ENCODE data around the gene UMOD.

Gene UMOD

DNA sequence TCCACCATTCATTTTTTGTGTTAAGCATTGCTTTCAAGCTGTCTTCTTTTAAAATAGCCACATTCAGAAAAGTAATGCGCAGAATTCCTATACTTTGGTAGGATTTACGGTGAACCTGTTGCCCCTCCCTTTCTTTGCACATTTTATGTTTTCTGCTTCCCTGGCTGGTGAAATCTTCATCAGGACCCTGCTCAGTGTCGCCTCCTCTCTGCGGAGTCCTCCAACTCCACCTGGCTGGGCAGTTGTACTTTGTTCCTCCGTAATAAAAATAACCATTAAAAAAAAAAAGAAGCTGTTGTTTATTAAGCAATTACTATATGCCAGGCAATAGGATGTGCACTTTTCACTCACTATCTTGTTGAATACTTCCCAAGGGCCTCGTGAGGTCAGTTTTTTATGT lies 2.9 kb downstream of the UMOD start:
- Histone ChIP-seq H3K27me3 (ENCODE audit: insufficient read depth, low read length) (no peaks in the 10 kb centered on the region), H3K9me3 (ENCODE audit: low read length) (no peaks in the 10 kb centered on the region), H3K4me1 (ENCODE audit: insufficient read depth, low read length) (no peaks in the 10 kb centered on the region), H2AFZ (ENCODE audit: low read depth, low read length) (no peak overlapping the region), H3K4me3 (ENCODE audit: low read length) (no peak overlapping the region), H3K36me3 (ENCODE audit: insufficient read depth, low read length) (no peaks in the 10 kb centered on the region)

GRCh38 chr16:20348365-20349185 lies 3.9 kb downstream of the UMOD start:
- no peaks in the 10 kb centered on the region for H3K4me1 ChIP-seq (ENCODE audit: insufficient read depth, low read length)
- H3K4me3 ChIP-seq (ENCODE audit: low read length) = no peak overlapping the region

GRCh38 chr16:20347666-20348364 lies 4.7 kb downstream of the UMOD start:
- no peaks in the 10 kb centered on the region for H3K27me3 ChIP-seq (ENCODE audit: insufficient read depth, low read length)
- H3K4me1 ChIP-seq (ENCODE audit: insufficient read depth, low read length) = no peaks in the 10 kb centered on the region
- H2AFZ ChIP-seq (ENCODE audit: low read depth, low read length) = no peak overlapping the region
- H3K9me3 ChIP-seq (ENCODE audit: low read length) = no peaks in the 10 kb centered on the region
- no peaks in the 10 kb centered on the region for H3K36me3 ChIP-seq (ENCODE audit: insufficient read depth, low read length)
- H3K4me3 ChIP-seq (ENCODE audit: low read length) = no peak overlapping the region

More at GRCh38 chr16:20348365-20349185, 3.9 kb downstream of the UMOD start:
- H3K36me3 ChIP-seq (ENCODE audit: insufficient read depth, low read length) = no peaks in the 10 kb centered on the region
- no peaks in the 10 kb centered on the region for H3K9me3 ChIP-seq (ENCODE audit: low read length)
- H2AFZ ChIP-seq (ENCODE audit: low read depth, low read length) = no peak overlapping the region
- H3K27me3 ChIP-seq (ENCODE audit: insufficient read depth, low read length) = no peaks in the 10 kb centered on the region

DNA sequence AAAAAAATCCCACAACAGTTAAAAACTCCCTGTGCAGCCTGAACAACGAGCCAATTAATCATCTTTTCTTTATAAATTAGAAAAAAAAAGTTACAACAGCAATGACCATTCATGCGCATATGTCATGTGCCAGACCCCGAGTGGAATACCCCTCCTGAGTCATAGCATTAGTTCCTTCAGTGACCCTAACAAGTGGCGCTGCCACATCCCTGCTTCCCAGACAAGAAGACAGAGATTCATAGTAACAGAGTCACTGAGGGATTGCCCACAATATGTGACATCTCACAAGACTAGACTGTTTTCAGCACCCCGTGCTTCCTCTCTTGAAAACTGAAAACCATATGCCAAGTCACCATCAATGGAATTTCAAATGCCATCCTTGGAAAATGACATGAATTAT lies 7.9 kb downstream of the UMOD start:
- no peak overlapping the region for H2AFZ ChIP-seq (ENCODE audit: low read depth, low read length)
- no peaks in the 10 kb centered on the region for H3K4me1 ChIP-seq (ENCODE audit: insufficient read depth, low read length)
- H3K27me3 ChIP-seq (ENCODE audit: insufficient read depth, low read length) = no peaks in the 10 kb centered on the region
- H3K4me3 ChIP-seq (ENCODE audit: low read length) = no peak overlapping the region
- no peaks in the 10 kb centered on the region for H3K9me3 ChIP-seq (ENCODE audit: low read length)
- no peaks in the 10 kb centered on the region for H3K36me3 ChIP-seq (ENCODE audit: insufficient read depth, low read length)

- H3K27me3 ChIP-seq (ENCODE audit: insufficient read depth, low read length) = no peaks in the 10 kb centered on the region
- H3K4me1 ChIP-seq (ENCODE audit: insufficient read depth, low read length) = no peaks in the 10 kb centered on the region
- no peaks in the 10 kb centered on the region for H3K9me3 ChIP-seq (ENCODE audit: low read length)
- no peaks in the 10 kb centered on the region for H3K36me3 ChIP-seq (ENCODE audit: insufficient read depth, low read length)
- no peak overlapping the region for H2AFZ ChIP-seq (ENCODE audit: low read depth, low read length)
- H3K4me3 ChIP-seq (ENCODE audit: low read length) = no peak overlapping the region
Observed at GRCh38 chr16:20339744-20340143, 12.8 kb downstream of the UMOD start.

- no peaks in the 10 kb centered on the region for H3K9me3 ChIP-seq (ENCODE audit: low read length)
Observed at GRCh38 chr16:20336955-20337354, 15.6 kb downstream of the UMOD start.

DNA sequence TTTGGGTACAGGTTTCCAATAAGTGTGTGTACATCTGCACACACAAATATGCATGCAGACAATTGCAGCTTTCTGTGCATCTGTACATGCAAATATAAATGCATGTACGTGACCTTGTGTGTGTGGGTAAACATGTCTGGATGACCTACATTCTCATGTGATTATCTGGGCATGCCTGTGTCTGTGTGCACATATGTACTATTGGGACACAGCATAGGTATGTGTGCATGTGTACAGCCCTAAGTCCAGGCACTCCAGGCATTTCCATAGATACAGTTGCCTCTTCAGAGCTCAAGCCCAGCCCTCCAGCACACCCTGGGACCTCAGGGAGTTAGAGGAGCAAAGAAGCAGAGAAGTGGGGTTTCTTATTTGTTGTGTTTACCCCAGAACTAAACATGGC lies 18.1 kb downstream of the UMOD start:
- Histone ChIP-seq H3K9me3 (ENCODE audit: low read length) (no peaks in the 10 kb centered on the region), H2AFZ (ENCODE audit: low read depth, low read length) (no peak overlapping the region), H3K36me3 (ENCODE audit: insufficient read depth, low read length) (no peaks in the 10 kb centered on the region), H3K27me3 (ENCODE audit: insufficient read depth, low read length) (no peaks in the 10 kb centered on the region), H3K4me1 (ENCODE audit: insufficient read depth, low read length) (peaks cover 2% of the 10 kb centered on the region), H3K4me3 (ENCODE audit: low read length) (no peak overlapping the region)

More at GRCh38 chr16:20336955-20337354, 15.6 kb downstream of the UMOD start:
- H3K4me3 ChIP-seq (ENCODE audit: low read length) = no peak overlapping the region
- H3K27me3 ChIP-seq (ENCODE audit: insufficient read depth, low read length) = no peaks in the 10 kb centered on the region
- no peaks in the 10 kb centered on the region for H3K36me3 ChIP-seq (ENCODE audit: insufficient read depth, low read length)
- H3K4me1 ChIP-seq (ENCODE audit: insufficient read depth, low read length) = peaks cover 2% of the 10 kb centered on the region
- no peak overlapping the region for H2AFZ ChIP-seq (ENCODE audit: low read depth, low read length)

GRCh38 chr16:20333120-20333519 lies 19.4 kb downstream of the UMOD start:
- no peak overlapping the region for H3K4me3 ChIP-seq (ENCODE audit: low read length)
- H3K27me3 ChIP-seq (ENCODE audit: insufficient read depth, low read length) = no peaks in the 10 kb centered on the region
- no peaks in the 10 kb centered on the region for H3K36me3 ChIP-seq (ENCODE audit: insufficient read depth, low read length)
- no peak overlapping the region for H2AFZ ChIP-seq (ENCODE audit: low read depth, low read length)
- peaks cover 2% of the 10 kb centered on the region for H3K4me1 ChIP-seq (ENCODE audit: insufficient read depth, low read length)
- H3K9me3 ChIP-seq (ENCODE audit: low read length) = no peaks in the 10 kb centered on the region

DNA sequence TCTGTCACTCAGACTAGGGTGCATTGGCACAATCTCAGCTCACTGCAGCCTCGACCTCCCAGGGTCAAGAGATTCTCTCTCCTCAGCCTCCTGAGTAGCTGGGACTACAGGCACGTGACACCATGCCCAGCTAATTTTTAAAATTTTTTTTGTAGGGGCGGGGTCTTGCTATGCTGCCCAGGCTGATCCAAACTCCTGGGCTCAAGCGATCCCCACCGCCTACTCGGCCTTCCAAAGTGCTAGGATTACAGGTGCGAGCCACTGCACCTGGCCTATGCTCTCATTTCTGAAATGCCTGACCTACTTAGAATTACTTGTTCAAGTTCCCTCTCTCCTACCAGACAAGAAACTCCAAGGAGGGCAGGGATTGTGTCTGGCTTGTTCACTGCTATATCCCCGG lies 20.1 kb downstream of the UMOD start:
- H3K9me3 ChIP-seq (ENCODE audit: low read length) = no peaks in the 10 kb centered on the region
- no peaks in the 10 kb centered on the region for H3K27me3 ChIP-seq (ENCODE audit: insufficient read depth, low read length)
- no peak overlapping the region for H2AFZ ChIP-seq (ENCODE audit: low read depth, low read length)
- peaks cover 2% of the 10 kb centered on the region for H3K4me1 ChIP-seq (ENCODE audit: insufficient read depth, low read length)
- no peak overlapping the region for H3K4me3 ChIP-seq (ENCODE audit: low read length)
- no peaks in the 10 kb centered on the region for H3K36me3 ChIP-seq (ENCODE audit: insufficient read depth, low read length)

DNA sequence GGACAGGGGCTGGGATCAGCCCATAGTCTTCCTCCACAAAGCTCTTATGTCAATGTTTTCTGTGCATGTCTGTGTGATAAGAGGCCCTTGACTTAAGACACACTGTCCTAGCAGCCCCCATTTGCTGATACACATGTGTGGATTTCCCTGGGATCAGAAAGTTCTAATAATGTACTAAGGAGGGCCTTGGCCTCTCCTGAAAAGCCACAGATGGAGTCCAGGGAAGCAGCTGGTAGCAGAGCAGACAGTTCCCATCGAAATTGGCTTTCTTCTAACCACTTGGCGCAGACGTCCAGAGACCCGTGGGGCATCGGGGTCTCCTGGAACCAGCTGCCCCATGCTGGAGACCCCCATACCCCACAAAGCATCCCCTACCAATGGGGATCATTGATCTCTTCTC lies 20.9 kb downstream of the UMOD start:
- Histone ChIP-seq H2AFZ (ENCODE audit: low read depth, low read length) (no peak overlapping the region), H3K27me3 (ENCODE audit: insufficient read depth, low read length) (no peaks in the 10 kb centered on the region), H3K4me3 (ENCODE audit: low read length) (no peak overlapping the region), H3K36me3 (ENCODE audit: insufficient read depth, low read length) (no peaks in the 10 kb centered on the region), H3K4me1 (ENCODE audit: insufficient read depth, low read length) (peaks cover 2% of the 10 kb centered on the region), H3K9me3 (ENCODE audit: low read length) (no peaks in the 10 kb centered on the region)

DNA sequence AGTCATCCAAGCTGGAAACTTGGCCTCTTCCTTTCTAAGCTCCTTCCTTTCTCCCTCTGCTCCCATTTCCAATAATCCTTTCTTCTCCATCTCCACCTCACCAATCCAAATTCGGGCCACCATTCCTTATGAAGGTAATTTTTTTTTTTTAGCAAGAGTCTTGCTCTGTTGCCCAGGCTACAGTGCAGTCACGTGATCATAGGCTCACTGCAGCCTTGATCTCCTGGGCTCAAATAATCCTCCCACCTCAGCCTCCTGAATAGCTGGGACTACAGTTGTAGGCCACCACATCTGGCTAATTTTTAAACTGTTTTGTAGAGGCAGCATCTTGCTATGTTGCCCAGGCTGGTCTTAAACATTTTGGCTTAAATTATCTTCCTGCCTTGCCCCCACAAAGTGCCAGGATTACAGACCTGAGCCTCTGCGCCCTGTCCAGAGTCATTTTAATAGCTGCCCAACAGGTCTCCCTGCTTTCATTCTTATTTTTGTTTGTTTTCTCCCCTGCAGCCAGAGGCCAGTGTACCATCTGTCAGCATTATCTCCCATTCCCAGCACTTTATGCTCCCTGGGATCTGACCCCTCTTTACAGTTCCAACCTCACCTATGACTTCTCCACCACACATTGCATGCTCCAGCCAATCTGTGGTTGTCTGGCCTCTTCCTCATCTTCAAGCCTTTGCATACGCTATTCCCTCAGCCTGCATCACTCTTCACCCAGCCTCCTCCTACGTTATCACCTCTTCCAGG lies 22.9 kb downstream of the UMOD start:
- Histone ChIP-seq H3K4me1 (ENCODE audit: insufficient read depth, low read length) (peaks cover 2% of the 10 kb centered on the region), H3K4me3 (ENCODE audit: low read length) (no peak overlapping the region), H2AFZ (ENCODE audit: low read depth, low read length) (no peak overlapping the region)

GRCh38 chr16:20327444-20328041 lies 25.0 kb downstream of the UMOD start, which contains the start of gene GP2:
TSS of gene GP2 (minus strand) at chr16:20327513. CDS start at chr16:20326431, 1,082 bp downstream.
- no peak within 1 kb of the TSS for H2AFZ ChIP-seq (ENCODE audit: low read depth, low read length)
- H3K36me3 ChIP-seq (ENCODE audit: insufficient read depth, low read length) = no peaks in the 10 kb centered on the region
- H3K27me3 ChIP-seq (ENCODE audit: insufficient read depth, low read length) = no peaks in the 10 kb centered on the region

More for the DNA sequence above, 22.9 kb downstream of the UMOD start:
- Histone ChIP-seq H3K27me3 (ENCODE audit: insufficient read depth, low read length) (no peaks in the 10 kb centered on the region), H3K36me3 (ENCODE audit: insufficient read depth, low read length) (no peaks in the 10 kb centered on the region), H3K9me3 (ENCODE audit: low read length) (no peaks in the 10 kb centered on the region)

DNA sequence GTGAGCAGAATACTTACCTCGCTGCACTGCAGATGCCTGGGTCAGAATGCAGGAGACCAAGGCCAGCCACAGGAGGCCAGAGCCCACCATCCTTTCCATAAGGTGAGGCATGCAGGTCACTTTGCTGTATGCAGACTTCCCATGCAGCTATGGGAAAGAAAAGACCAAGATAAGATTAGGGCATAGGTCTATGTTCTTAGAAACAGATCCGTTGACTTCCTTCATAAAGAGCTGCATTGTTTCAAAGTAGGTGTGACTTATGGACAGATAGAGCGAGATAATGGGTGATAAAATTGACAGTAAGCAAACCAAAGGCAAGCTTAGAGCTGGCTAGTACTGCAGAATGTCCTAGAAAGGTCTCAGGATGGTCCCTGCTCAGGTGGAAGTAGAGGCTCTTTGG lies 26.2 kb downstream of the UMOD start:
- Histone ChIP-seq H2AFZ (ENCODE audit: low read depth, low read length) (no peak overlapping the region), H3K4me3 (ENCODE audit: low read length) (no peak overlapping the region), H3K9me3 (ENCODE audit: low read length) (no peaks in the 10 kb centered on the region), H3K4me1 (ENCODE audit: insufficient read depth, low read length) (no peaks in the 10 kb centered on the region), H3K27me3 (ENCODE audit: insufficient read depth, low read length) (no peaks in the 10 kb centered on the region), H3K36me3 (ENCODE audit: insufficient read depth, low read length) (no peaks in the 10 kb centered on the region)

More at GRCh38 chr16:20327444-20328041, 25.0 kb downstream of the UMOD start, which contains the start of gene GP2:
- H3K4me3 ChIP-seq (ENCODE audit: low read length) = no peak within 1 kb of the TSS
- no peaks in the 10 kb centered on the region for H3K4me1 ChIP-seq (ENCODE audit: insufficient read depth, low read length)
- no peaks in the 10 kb centered on the region for H3K9me3 ChIP-seq (ENCODE audit: low read length)

Data from neuron (in vitro differentiated cells).